GM19351 (cell line): ENCODE results near the gene CIAO3.

Experiments used
- ATAC-seq: cut with Tn5 transposase; IDR thresholded peaks from one replicate; pipeline ENCODE4 v1.9.1; 2021; ENCODE audit warnings: mild to moderate bottlenecking, moderate library complexity; ENCODE audit not compliant: unreplicated experiment

CIAO3 gene

DNA sequence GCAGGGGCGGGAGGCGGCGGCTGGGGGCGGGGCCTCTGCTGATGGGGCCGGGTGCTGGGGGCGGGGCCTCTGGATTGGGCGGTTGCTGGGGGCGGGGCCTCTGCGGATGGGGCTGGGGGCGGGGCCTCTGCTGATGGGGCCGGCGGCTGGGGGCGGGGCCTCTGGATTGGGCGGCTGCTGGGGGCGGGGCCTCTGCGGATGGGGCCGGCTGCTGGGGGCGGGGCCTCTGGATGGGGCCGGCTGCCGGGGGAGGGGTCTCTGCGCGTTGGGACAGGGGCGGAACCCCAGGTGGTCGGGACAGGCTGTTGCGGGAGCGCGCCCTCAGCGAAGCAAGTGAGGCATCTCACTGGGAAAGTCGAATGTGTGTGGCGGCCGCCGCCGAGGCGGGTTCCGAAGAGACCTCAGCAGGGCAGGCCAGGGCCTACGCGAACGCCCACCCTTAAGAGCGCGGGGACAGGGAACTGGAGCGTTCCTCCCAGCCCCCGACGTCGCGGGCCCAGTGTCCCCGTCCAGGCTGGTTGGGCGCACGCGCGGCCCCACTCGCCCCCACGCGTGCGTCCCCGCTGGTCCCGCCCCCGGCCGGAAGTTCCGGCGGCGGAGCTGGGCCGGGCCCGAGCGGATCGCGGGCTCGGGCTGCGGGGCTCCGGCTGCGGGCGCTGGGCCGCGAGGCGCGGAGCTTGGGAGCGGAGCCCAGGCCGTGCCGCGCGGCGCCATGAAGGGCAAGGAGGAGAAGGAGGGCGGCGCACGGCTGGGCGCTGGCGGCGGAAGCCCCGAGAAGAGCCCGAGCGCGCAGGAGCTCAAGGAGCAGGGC is 60.8 kb downstream of the CIAO3 start, which contains the start of gene STUB1:
STUB1 (plus strand) TSS at position 597 of the 811 bp plus-strand sequence; CDS start at position 713, 116 bp downstream.
- ATAC-seq, result peak; percentile 38
